Skeletal muscle satellite cell (primary cell): ENCODE results near the gene PPFIA2.

Source experiments
- H3K27me3 ChIP-seq: 2 replicates; pipeline ENCODE4 v1.7.0; 2013; ENCODE audit warnings: low read length; ENCODE audit not compliant: control insufficient read depth, insufficient read depth
- H3K36me3 ChIP-seq: 2 replicates; pipeline ENCODE4 v1.7.0; 2013; ENCODE audit warnings: mild to moderate bottlenecking, control low read depth, low read length; ENCODE audit not compliant: insufficient read depth
- H3K4me1 ChIP-seq: 2 replicates; pipeline ENCODE4 v1.7.0; 2013; ENCODE audit warnings: low read length; ENCODE audit not compliant: control insufficient read depth, insufficient read depth
- H3K4me2 ChIP-seq: 2 replicates; pipeline ENCODE4 v1.7.0; 2013; ENCODE audit warnings: mild to moderate bottlenecking, low read length
- H3K4me3 ChIP-seq: 2 replicates; pipeline ENCODE4 v1.7.0; 2013; ENCODE audit warnings: low read length
- H3K9ac ChIP-seq: 2 replicates; pipeline ENCODE4 v1.7.0; 2013; ENCODE audit warnings: mild to moderate bottlenecking, low read depth, low read length, moderate library complexity
- H3K9me3 ChIP-seq: replicated peaks from 2 replicates; pipeline ENCODE4 v1.7.0; 2013; ENCODE audit warnings: mild to moderate bottlenecking, control low read depth, low read length

Gene PPFIA2

GRCh38 chr12:81727391-81727790 is 31.8 kb downstream of the PPFIA2 start:
- Histone ChIP-seq H3K9ac (no peak overlapping the region), H3K36me3 (no peaks in the 10 kb centered on the region), H3K4me1 (no peaks in the 10 kb centered on the region), H3K27me3 (no peaks in the 10 kb centered on the region), H3K4me2 (no peak overlapping the region), H3K9me3 (no peaks in the 10 kb centered on the region), H3K4me3 (no peak overlapping the region)

GRCh38 chr12:81726634-81727033 is 32.5 kb downstream of the PPFIA2 start:
- no peaks in the 10 kb centered on the region for H3K9me3 ChIP-seq
- no peaks in the 10 kb centered on the region for H3K4me1 ChIP-seq
- no peak overlapping the region for H3K9ac ChIP-seq
- H3K4me2 ChIP-seq = no peak overlapping the region
- H3K4me3 ChIP-seq = no peak overlapping the region
- H3K27me3 ChIP-seq = no peaks in the 10 kb centered on the region
- H3K36me3 ChIP-seq = no peaks in the 10 kb centered on the region

DNA sequence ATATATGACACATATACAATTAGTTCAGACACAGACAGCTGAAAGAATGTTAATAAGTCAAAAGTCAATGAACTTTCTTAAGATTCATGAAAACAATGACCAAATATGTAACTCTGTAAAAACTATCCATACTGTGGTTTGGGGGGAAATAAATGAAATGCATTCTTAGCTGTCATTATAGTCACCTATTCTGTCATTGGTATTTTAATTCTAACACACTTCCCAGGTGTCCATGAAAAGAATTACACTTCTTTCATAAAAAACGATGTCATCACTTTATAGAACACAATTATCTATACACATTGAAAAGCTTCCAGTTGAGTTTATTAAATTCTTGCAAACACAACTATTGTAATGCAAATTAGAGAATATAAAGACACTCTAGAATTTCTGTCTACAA is 35.8 kb downstream of the PPFIA2 start:
- no peaks in the 10 kb centered on the region for H3K36me3 ChIP-seq
- H3K4me2 ChIP-seq = no peak overlapping the region
- no peaks in the 10 kb centered on the region for H3K9me3 ChIP-seq
- H3K27me3 ChIP-seq = no peaks in the 10 kb centered on the region
- no peak overlapping the region for H3K9ac ChIP-seq
- H3K4me3 ChIP-seq = no peak overlapping the region
- no peaks in the 10 kb centered on the region for H3K4me1 ChIP-seq

DNA sequence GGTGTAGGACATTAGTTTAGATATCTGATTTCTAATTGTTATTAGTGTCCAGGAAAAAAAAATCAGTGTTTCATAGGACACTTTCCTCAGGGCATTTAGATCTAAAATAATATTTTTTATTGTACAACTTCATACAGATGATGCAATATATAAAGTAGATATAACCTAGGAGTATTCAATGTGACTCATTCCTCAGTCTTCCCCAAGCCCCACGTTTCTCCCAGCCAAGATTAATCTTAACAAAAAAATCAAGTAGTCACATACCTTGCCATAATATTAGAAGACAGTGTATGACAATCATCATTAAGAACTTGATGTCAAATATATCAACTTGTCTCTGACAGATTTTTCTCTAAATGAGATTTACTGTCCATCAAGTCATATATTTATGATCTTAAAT is 37.1 kb downstream of the PPFIA2 start:
- H3K9ac ChIP-seq = no peak overlapping the region
- no peak overlapping the region for H3K4me2 ChIP-seq
- no peaks in the 10 kb centered on the region for H3K9me3 ChIP-seq
- H3K4me1 ChIP-seq = no peaks in the 10 kb centered on the region
- no peaks in the 10 kb centered on the region for H3K36me3 ChIP-seq
- no peaks in the 10 kb centered on the region for H3K27me3 ChIP-seq
- H3K4me3 ChIP-seq = no peak overlapping the region

- Histone ChIP-seq H3K36me3 (no peaks in the 10 kb centered on the region), H3K4me1 (no peaks in the 10 kb centered on the region), H3K4me2 (no peak overlapping the region), H3K4me3 (no peak overlapping the region), H3K27me3 (no peaks in the 10 kb centered on the region), H3K9ac (no peak overlapping the region), H3K9me3 (no peaks in the 10 kb centered on the region)
Observed at GRCh38 chr12:81718616-81719015, 40.5 kb downstream of the PPFIA2 start.

DNA sequence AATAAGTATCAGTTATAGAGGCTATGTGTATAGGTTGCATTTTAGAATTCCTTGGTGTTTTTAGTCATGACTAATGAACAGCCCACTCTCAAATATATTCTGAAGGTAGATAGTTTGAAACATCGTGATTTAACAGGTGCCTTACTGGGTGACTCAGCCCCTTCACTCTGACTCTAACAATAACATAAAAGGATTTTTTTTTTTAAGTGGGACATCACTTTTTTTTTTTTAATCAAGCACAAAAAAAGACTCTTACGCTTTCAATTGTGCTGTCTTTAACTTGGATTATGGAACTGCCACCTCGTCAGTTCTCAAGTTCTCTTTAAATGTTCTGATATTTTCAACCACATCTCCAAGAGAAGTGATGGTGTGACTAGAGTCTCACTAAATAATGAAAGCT is 46.6 kb downstream of the PPFIA2 start:
- no peak overlapping the region for H3K4me3 ChIP-seq
- H3K4me1 ChIP-seq = no peaks in the 10 kb centered on the region
- H3K9ac ChIP-seq = no peak overlapping the region
- H3K27me3 ChIP-seq = no peaks in the 10 kb centered on the region
- H3K9me3 ChIP-seq = no peaks in the 10 kb centered on the region
- no peaks in the 10 kb centered on the region for H3K36me3 ChIP-seq
- no peak overlapping the region for H3K4me2 ChIP-seq

- Histone ChIP-seq H3K27me3 (no peaks in the 10 kb centered on the region), H3K4me3 (no peak overlapping the region), H3K36me3 (no peaks in the 10 kb centered on the region), H3K9ac (no peak overlapping the region), H3K4me1 (no peaks in the 10 kb centered on the region), H3K9me3 (no peaks in the 10 kb centered on the region), H3K4me2 (no peak overlapping the region)
Observed at GRCh38 chr12:81705586-81705985, 53.6 kb downstream of the PPFIA2 start.

DNA sequence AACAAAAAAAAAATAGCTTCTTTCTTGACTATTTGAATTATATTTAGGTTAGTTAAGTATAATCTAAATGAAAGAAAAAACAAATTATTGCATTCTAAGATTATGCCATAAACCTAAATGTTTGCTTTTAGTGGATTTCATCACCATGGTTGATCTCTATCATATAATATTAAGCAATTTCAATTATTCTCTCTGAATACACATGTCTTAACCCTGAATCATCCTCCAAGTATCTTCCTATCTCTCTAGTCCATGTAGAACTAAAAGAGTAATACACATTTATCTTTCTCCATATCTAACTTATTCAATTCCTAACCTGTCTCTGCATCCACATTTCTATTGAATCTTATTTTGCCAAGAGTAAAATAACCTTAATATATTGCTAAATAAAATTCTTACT is 59.6 kb downstream of the PPFIA2 start:
- Histone ChIP-seq H3K9me3 (no peaks in the 10 kb centered on the region), H3K4me2 (no peak overlapping the region), H3K27me3 (no peaks in the 10 kb centered on the region), H3K4me1 (no peaks in the 10 kb centered on the region), H3K36me3 (no peaks in the 10 kb centered on the region), H3K4me3 (no peak overlapping the region), H3K9ac (no peak overlapping the region)

DNA sequence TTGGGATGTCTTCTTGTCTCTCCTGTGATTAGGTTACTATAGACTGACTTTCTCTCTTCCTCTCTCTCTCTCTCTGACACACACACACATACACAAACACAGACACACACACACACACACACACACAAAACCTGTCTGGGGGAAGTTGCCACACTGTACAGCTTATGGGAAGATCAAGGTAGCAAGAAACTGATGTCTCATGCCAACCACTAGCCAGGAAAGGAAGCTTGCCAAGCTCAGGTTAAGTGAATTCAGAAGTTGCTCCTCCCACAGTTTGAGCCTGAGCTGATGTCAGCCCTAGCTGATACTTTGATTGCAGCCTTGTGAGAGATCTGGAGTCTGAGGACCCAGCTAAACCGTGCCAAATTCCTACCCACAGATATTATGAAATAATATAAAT is 67.1 kb downstream of the PPFIA2 start:
- Histone ChIP-seq H3K4me2 (no peak overlapping the region), H3K9ac (no peak overlapping the region), H3K4me1 (no peaks in the 10 kb centered on the region), H3K4me3 (no peak overlapping the region), H3K27me3 (no peaks in the 10 kb centered on the region), H3K9me3 (no peaks in the 10 kb centered on the region), H3K36me3 (no peaks in the 10 kb centered on the region)

- H3K4me2 ChIP-seq = no peak overlapping the region
- H3K4me1 ChIP-seq = no peaks in the 10 kb centered on the region
- no peaks in the 10 kb centered on the region for H3K36me3 ChIP-seq
- H3K27me3 ChIP-seq = no peaks in the 10 kb centered on the region
- no peak overlapping the region for H3K9ac ChIP-seq
- H3K9me3 ChIP-seq = no peaks in the 10 kb centered on the region
- H3K4me3 ChIP-seq = no peak overlapping the region
Observed at GRCh38 chr12:81683881-81684280, 75.3 kb downstream of the PPFIA2 start.

GRCh38 chr12:81679614-81680013 is 79.5 kb downstream of the PPFIA2 start:
- no peak overlapping the region for H3K9ac ChIP-seq

GRCh38 chr12:81670759-81671158 is 88.4 kb downstream of the PPFIA2 start:
- Histone ChIP-seq H3K27me3 (no peaks in the 10 kb centered on the region), H3K4me2 (no peak overlapping the region), H3K4me1 (peaks cover 5% of the 10 kb centered on the region), H3K4me3 (no peak overlapping the region), H3K9ac (no peak overlapping the region), H3K9me3 (no peaks in the 10 kb centered on the region), H3K36me3 (no peaks in the 10 kb centered on the region)

More at GRCh38 chr12:81679614-81680013, 79.5 kb downstream of the PPFIA2 start:
- Histone ChIP-seq H3K36me3 (no peaks in the 10 kb centered on the region), H3K4me3 (no peak overlapping the region), H3K27me3 (no peaks in the 10 kb centered on the region), H3K4me1 (no peaks in the 10 kb centered on the region), H3K4me2 (no peak overlapping the region), H3K9me3 (no peaks in the 10 kb centered on the region)
